GM19467 (cell line): ENCODE measurements around the gene PHLDB3.

ENCODE experiments used
- ATAC-seq: cut with Tn5 transposase; IDR thresholded peaks from one replicate; pipeline ENCODE4 v1.9.1; 2021; ENCODE audit warnings: mild to moderate bottlenecking, moderate library complexity; ENCODE audit not compliant: unreplicated experiment

PHLDB3 gene

DNA sequence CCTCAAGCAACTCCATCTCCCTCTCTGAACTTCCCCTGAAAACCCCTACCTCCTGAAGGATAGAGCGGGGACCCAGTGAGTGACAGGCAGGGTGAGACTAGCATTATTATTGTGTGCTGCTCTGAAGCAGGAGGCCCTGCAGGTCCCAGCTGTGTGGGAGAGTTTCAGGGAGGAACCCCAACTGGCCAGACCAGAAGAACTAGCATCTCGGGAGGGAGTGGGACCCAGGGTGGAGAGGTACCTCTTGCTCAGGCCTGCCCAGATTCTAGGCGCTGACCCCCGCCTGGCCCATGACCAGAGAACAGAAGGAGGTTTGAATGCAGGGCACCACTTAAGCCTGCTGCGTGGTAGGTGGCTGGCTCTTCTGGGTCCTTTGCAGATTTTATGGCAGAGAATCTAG, 33.5 kb downstream of the PHLDB3 start:
- no peak for ATAC-seq

DNA sequence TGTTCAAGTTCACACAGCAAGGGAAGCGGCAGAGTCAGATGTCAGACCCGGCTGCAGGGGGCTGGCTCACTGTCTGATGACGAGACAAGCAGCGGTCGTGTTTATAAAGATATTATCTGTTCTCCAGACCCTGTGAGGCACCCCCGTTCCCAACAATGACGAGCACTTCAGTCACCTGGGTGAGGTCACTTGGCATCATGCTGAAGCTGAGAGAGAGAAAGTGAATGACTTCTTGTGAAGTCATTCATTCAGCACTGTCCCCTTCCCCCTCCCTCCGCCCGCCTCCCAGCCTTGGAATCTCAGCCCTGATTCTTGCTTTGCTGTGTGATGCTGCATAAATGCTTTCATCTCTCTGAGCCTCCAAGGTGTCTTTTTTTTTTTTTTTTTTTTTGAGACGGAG, 34.3 kb downstream of the PHLDB3 start:
- ATAC-seq = no peak

DNA sequence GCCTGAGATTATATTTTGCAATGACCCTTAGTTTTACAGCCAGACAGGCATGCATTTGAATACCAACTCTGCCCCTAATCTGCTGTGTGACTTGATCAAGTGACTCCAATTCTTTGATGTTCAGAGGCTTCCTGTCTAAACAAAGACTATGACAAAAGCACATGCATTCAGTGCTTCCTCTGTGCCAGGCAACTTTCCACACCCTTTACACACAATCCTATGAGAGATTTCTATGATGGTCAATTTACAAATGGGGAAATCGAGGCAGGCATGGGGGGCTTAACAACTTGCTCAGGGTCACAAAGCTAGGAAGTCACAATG, 35.4 kb downstream of the PHLDB3 start:
- ATAC-seq = no peak

DNA sequence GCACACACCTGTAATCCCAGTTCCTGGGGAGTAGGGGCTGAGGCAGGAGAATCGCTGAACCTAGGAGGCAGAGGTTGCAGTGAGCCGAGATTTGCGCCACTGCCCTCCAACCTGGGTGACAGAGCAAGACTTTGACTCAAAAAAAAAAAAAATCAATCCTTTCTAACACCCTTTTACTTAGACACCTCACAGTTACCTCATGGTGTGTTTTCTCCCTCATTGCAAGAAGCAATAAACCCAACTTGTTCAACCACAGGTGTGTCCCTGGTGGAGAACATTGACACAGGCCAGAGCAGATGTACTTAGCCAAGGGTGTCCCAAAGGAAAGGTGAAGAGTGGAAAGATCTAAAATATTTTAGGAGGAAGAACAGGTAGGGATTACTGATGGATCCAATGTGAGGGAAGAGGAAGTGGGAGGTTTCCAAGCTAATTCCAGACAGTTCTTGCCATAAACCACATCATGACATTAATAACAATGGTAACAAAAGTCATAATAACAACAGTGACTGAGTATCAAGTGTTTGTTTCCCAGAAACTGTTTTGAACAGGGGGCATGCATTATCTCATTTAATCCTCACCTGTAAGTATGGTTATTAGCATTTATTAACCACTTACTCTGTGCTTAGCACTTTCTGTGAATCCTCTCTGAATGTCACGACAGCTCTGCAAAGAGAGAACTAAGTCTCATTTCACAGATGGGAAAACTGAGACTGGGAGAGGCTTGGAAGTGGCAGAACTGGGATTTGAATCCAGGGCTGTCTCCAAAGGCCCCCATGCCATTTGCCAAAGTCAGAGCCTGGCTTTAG, 36.0 kb downstream of the PHLDB3 start:
- ATAC-seq = no peak

DNA sequence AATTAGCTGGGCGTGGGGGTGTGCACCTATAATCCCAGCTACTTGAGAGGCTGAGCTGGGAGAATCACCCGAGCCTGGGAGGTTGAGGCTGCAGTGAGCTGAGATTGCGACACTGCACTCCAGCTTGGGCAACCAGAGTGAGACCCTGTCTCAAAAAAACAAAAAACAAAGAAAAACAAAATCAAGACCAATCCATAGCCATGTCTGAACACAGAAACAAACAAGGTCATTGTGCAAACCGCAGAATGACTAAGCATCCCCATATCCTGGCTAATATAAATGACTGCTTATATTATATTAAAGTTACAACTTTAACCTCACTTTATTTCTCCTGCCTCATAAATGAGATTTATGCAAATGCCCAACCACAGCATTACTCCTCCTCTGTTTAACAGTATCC, 36.8 kb downstream of the PHLDB3 start:
- no peak for ATAC-seq

DNA sequence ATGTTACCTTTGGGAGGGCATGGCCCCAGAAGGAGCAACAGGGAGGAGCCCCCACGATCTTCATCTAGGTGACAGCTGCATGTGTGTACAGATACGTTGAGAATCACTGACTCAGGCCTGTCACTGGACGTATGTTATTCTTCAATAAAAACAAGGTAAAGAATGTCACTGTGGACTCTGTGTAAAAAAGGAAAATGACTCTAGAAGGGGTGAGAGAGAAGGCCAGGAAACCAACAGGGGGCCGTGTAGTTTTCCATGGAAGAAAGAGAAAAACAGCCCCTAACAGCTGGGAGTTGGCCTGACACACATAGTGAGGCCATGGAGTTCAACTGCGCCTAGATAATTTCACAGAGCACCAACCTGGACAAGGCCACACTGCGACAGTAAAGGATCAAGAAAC, 37.3 kb downstream of the PHLDB3 start:
- no peak for ATAC-seq

DNA sequence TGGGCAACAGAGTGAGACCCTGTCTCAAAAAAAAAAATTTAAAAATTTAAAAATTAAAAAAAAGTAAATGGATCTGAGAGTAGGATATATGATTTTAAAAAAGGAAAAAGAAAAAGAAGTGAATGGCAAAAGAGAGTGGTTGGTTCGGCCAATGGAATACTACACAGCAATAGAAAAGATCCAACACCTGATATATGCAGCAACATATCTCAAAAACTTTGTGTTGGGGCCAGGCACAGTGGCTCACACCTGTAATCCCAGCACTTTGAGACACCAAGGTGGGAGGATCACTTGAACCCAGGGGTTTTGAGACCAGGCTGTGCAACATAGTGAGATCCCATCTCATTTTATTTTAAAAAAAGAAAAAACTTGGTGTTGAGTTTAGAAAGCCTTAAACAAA, 37.8 kb downstream of the PHLDB3 start:
- ATAC-seq = no peak

DNA sequence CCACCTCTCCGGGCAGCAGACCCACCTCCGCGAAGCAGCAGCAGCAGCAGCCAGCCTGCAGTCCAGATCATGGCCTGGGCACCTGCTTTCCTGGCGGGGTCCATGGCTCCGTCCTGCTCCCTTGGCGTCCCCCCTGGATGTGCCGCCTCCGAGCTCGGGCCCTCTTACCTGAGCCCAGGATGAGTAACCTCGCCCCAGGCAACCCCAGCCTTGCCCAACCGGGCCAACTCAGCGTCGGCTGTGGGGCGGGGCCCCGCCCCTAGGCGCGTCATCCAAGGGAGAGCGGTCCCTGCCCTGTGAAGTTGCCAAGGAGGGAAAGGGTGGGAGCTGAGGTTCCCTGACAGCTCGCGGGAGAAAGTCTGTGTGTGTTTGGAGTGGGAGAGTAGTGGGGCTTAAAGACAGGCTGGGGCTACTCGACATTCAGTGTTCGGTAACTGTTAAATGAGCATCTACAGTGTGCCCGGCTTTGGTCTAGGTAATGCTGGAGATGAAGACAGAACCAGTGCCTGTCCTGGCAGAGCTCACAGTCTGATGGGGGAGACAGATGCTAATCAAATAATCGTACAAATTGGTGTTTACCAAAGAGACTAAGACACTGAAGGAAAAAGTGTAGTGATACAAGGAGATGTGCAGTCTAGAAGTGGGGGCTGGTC, 39.0 kb downstream of the PHLDB3 start, which contains the start of gene LYPD3:
Gene LYPD3, minus strand, starts transcription at position 141 of the 653 bp plus-strand sequence. Its CDS starts 37 bp downstream, at position 104.
- no peak for ATAC-seq

DNA sequence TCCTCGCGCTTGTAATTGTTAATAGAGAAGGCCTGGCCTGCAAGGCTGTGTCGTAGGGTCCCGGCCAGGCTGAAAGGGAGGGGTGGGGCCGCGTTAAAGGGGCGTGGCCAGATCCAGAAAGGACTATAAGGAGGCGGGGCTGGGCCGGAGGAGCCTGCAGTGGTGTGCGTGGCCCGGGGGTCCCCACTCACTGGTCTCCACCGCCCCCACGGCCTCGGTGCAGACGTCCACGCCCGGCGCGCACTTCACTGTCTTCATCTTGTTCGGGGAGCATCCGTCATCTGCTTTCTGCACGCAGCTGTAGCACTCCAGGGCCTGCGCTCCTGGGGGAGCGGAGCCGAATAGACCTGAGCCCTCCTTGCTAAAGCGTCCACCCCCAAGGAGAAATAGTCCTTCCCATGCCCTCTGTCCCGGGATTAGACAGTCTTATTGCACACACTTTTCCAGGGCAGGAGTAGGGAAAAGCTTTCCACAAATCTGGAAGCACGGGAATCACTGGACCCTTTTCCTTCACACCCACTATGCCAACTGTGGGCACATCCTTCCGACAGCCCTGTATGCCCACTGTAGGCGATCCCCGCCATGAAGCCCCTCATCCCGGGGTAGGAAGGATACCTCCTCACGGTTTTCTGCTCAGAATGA, 40.3 kb downstream of the PHLDB3 start:
- peak; percentile 22 for ATAC-seq

DNA sequence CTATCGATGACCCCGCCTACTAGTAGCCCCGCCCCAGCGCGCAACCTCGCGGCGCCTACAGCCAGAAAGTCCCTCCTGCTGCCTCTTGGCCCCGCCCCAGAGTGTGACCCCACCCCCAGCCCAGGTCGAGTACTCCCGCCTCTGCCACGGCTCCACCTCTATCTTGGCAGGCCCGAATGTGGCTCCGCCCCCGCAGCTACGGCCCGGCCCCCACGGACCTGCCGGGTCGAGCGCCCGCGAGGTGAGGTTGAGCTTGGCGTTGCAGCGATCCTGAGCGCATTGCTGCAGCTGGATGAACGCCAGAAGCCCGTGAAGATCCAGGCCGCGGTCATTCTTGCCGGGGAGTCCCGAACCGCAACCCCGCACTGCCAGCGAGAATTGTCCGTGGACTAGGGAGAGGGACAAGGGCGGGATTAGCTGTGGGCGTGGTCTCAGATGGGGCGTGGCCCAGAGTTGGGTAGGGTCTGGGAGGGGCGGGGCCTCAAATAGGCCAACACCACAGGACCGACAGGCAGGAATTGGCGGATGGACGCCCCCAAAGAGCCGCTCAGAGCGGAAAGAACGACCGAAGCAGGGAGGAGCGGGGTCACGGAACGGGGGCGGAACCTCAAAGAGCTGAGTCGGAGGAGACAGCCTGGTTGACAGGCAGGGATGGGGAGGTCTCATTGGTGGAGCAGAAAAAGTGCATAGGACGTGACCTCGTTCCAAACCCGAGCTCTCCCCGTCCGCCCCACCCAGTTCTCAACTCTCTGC, 41.0 kb downstream of the PHLDB3 start:
- peak; percentile 90 for ATAC-seq

DNA sequence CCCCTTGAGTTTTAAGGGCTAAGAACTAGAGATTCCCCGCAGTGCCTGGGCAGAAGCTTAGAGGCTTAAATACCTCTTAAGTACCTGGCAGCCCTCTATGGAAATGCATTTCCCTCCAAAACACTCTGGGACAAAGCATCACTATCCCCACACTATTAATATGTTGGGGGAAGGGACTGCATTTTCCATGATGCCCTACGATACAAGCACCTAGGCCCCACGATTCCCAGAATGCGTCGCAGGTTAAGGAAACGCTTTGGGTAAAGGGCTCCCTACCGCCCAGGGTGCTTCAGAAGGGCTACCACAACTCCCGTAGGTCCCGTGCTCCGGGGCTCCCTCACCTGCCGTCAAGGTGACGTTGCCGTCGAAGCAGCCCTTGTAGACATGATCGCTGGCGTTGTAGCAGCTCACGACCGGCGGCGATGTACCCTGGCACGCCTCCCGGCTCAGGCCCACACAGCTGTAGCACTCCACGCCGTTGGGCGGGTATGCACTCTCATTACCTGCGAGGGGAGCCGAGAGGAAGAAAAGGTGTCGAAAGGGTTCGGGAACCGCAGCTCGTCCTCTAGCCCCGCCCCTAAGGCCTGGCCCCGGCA, 41.7 kb downstream of the PHLDB3 start:
- no peak for ATAC-seq

DNA sequence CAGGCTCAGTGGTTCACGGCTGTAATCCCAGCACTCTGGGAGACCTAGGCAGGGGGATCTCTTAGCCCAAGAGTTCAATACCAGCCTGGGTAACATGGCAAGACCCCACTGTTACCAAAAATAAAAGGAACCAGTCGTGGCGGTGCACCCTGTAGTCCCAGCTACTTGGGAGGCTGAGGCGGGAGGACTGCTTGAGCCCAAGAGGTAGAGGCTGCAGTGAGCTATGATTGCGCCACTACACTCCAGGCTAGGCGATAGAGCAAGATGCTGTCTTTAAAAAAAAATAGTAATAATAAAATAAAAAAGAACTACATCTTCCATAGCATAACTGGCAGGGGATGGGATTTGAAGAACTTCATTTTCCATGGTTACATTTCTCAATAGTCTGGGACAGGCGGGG, 42.2 kb downstream of the PHLDB3 start:
- no peak for ATAC-seq

DNA sequence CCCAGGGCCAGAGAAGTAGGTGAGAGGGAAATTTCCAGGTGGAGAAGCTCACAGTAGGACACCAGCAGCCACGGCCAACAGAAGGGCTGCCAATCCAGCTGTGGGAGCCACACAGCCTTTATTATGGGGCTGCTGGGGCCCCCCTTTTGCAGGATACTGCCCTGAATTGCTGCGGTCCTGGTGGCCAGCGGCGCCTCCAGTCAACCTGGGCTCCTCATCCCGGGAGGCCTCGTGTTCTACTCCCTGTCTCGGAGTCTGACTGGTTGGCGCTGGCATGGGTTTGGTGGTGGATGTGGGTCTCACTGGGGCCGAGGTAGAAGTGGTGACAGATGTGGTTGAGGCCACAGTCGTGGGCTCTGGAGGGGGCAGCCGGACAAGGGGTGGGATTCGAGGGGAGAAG, 43.2 kb downstream of the PHLDB3 start:
- no peak for ATAC-seq

DNA sequence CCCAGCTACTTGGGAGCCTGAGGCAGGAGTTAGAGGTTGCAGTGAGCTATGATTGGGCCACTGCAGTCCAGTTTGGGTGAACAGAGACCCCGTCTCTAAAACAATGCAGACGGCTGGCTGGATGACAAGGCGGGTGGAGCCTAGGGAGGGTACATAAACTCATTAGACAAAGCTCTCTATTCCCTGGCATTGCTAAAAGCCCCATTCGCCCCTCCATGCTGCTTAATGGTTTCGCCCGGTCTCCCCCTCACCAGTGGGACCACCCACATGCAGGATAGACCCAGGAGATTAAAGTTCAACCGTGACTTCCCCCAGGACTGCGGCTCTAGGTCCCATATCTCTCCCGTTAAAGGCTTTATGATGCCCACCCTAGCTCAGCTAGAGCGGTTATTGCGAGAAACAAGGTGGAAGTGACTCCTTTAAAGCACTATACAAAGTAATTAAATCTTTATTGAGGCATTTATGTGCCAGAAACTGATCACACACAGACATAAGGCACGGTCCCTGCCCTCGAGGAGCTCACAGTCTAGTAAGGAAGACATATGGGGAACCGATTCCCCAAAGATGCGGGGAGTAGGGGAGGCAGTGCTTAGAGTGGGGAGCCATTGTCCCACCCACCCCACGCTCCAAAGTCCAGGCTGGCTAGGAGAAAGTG, 44.1 kb downstream of the PHLDB3 start:
- no peak for ATAC-seq

DNA sequence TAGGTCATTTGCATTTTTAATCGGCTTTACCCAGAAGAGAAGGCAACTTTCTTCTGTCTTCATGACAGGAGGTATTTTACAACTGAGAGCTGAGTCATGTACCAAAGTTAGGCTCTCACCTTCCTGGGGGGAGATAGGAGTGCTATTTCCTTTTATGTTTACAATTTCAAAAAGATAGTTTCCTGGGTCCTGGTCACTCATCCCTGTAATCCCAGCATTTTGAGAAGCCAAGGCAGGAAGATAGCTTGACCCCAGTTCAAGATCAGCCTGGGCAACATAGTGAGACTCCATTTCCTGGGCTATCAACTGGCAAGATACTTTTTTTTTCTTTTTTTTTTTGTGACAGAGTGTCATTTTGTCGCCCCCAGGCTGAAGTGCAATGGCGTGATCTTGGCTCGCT, 46.7 kb downstream of the PHLDB3 start:
- no peak for ATAC-seq

DNA sequence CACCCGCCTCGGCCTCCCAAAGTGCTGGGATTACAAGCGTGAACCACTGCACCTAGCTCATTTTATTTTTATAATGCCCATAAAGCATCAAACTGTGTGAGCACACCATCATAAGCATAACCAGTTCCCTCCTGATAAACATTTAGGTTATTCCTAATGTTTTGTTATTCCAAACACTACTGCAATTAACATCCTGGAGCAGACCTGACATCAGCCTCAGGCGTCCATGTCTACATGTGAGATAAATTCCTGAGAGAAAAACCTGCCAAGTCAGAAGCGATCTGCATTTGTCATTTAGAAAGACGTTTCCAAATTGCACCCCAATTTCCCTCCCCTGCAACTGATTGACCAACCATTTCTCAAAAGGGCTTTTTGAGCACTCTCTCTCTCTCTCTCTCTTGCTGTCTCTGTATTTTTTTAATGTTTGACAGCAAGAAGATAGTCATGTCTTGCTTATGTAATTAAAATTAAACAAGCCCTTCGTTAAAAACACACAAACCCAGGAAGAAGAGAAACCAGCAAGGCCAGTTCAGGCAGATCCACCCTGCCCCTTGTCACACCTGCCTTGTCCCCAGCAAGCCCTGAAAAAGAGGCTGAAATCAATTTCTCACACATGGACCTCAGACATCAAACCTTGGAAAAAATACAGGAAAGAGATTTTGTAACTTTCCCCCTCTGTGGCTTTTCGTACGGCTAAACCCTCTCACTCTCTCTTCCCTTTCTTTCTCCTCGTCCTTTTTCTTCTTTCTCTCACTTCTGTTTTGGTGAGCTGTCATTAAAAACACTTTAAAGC, 49.0 kb downstream of the PHLDB3 start:
- no peak for ATAC-seq

DNA sequence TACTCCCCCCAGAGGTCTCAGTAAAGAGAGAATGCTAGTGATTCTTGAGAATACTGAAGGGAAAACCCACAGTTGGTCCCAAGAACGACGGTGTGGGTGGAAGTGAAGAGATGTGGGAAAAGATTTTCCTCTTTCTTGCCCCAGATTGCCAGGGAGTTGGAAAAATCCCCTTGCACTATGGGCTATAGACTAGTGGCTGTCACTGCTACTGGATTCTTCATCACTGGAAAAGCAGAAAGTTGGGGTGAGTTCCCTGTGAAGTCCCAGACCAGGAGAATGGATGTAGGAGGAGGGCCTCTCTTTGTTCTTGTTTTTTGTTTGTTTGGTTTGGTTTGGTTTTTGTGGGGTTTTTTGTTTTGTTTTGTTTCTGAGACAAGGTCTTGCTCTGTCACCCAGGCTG, 50.5 kb downstream of the PHLDB3 start:
- ATAC-seq = no peak

DNA sequence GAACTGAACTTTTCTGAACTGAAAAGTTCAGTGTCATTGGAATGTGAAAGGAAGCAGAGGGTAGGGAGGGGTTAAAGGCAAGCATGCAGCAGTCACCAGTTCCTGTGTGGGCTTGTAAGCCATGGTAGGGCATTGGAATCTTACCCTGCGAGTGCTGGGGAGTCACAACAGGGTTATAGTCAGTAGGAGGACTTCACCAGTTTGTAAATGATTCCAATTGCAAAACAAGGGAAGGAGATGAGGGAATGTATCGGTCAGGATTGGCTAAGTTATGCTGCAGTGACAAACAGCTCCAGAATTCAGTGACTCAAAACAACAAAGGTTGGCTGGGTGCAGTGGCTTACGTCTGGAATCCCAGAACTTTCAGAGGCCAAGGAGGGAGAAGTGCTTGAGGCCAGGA, 52.0 kb downstream of the PHLDB3 start:
- ATAC-seq = no peak

DNA sequence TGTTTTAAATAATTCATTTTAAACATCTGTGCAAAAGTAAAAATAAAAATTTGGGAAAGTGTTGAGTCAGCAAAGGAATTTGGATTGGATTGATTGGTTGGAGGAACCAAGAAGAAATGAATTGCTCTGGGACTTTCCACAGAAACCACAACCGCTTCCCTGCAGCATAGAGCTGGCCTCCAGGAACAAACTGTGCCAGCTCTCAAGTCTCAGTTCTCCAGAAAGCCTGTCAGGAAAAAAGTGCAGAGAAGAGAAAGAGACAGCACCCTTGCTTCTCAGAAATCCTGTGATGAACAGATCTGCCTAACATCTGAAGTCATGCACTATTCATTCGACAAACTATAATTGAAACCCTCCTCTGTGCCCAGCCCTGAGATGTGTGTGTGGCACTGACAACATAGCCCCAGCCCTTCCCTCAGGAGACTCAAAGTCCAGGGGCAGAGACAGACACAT, 54.0 kb downstream of the PHLDB3 start:
- no peak for ATAC-seq

DNA sequence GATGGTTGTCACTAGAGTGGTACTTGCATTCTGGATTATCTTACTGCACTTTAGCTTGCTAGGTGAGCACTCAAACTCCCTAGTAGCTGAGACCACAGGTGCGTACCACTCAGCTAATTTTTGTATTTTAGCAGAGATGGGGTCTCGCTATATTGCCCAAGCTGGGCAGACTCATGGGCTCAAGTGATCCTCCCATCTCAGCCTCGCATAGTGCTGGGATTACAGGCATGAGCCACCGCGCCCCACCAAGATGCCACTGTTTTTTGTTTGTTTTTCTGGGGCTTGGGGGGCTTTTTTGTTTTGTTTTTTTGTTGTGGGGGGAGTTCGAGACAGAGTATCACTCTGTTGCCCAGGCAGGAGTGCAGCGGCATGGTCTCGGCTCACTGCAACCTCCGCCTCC, 56.9 kb downstream of the PHLDB3 start:
- ATAC-seq = no peak
